ENCODE results near the gene BABAM2.

- TF ChIP-seq, protein P1, sequence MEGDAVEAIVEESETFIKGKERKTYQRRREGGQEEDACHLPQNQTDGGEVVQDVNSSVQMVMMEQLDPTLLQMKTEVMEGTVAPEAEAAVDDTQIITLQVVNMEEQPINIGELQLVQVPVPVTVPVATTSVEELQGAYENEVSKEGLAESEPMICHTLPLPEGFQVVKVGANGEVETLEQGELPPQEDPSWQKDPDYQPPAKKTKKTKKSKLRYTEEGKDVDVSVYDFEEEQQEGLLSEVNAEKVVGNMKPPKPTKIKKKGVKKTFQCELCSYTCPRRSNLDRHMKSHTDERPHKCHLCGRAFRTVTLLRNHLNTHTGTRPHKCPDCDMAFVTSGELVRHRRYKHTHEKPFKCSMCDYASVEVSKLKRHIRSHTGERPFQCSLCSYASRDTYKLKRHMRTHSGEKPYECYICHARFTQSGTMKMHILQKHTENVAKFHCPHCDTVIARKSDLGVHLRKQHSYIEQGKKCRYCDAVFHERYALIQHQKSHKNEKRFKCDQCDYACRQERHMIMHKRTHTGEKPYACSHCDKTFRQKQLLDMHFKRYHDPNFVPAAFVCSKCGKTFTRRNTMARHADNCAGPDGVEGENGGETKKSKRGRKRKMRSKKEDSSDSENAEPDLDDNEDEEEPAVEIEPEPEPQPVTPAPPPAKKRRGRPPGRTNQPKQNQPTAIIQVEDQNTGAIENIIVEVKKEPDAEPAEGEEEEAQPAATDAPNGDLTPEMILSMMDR (conservative IDR thresholded peaks at IDR 0.05; ENCODE audit: low read length), result no peak
- no peak for TF ChIP-seq EZH2phosphoT487 (IDR thresholded peaks at IDR 0.05; ENCODE audit: borderline replicate concordance, low read depth, low read length)
Observed at GRCh38 chr2:28053597-28053996, 163.1 kb downstream of the BABAM2 start.
